Endodermal cell (in vitro differentiated cells): Measurements from ENCODE around the gene RAB3IP. TPM values are rescaled to one million over a fixed set of nuclear protein-coding genes. Genes with fewer than 3 reads are reported as not detected.

Source experiments
- DNase-seq: peaks from one replicate; pipeline ENCODE4 v3.0.0-alpha.2; 2017
- H3K27ac ChIP-seq: 2 replicates; pipeline ENCODE4 v1.5.1; 2013; ENCODE audit warnings: mild to moderate bottlenecking, low read depth, low read length, moderate library complexity
- H3K27me3 ChIP-seq: 2 replicates; pipeline ENCODE4 v1.6.1; 2013; ENCODE audit warnings: mild to moderate bottlenecking, low read length, moderate library complexity; ENCODE audit not compliant: insufficient read depth, control insufficient read depth, poor library complexity, severe bottlenecking
- H3K36me3 ChIP-seq: 2 replicates; pipeline ENCODE4 v1.7.0; 2013; ENCODE audit warnings: mild to moderate bottlenecking, low read length, moderate library complexity; ENCODE audit not compliant: control insufficient read depth, insufficient read depth
- H3K4me1 ChIP-seq: one replicate; pipeline ENCODE4 v1.7.0; 2013; ENCODE audit warnings: low read length; ENCODE audit not compliant: control insufficient read depth, insufficient read depth
- H3K4me3 ChIP-seq: 2 replicates; pipeline ENCODE4 v1.5.1; 2013; ENCODE audit warnings: mild to moderate bottlenecking, low read length, moderate library complexity
- H3K9ac ChIP-seq: 2 replicates; pipeline ENCODE4 v1.6.1; 2013; ENCODE audit warnings: mild to moderate bottlenecking, low read length, moderate library complexity; ENCODE audit not compliant: poor library complexity, severe bottlenecking; ENCODE audit errors: extremely low read depth
- H3K9me3 ChIP-seq: 2 replicates; pipeline ENCODE4 v1.6.1; 2013; ENCODE audit warnings: mild to moderate bottlenecking, low read length, moderate library complexity; ENCODE audit not compliant: control insufficient read depth
- H3K27ac Mint-ChIP-seq: 2 replicates; pipeline ENCODE4 v1.8.0; 2020; ENCODE audit warnings: mixed read lengths
- H3K27me3 Mint-ChIP-seq: 2 replicates; pipeline ENCODE4 v1.8.0; 2021; ENCODE audit warnings: mild to moderate bottlenecking, mixed read lengths; ENCODE audit not compliant: insufficient read depth
- H3K36me3 Mint-ChIP-seq: 2 replicates; pipeline ENCODE4 v1.8.0; 2020; ENCODE audit warnings: low read depth, mixed read lengths
- H3K4me1 Mint-ChIP-seq: 2 replicates; pipeline ENCODE4 v1.8.0; 2020; ENCODE audit warnings: mixed read lengths
- H3K4me3 Mint-ChIP-seq: 2 replicates; pipeline ENCODE4 v1.8.0; 2020; ENCODE audit warnings: mild to moderate bottlenecking, moderate library complexity, mixed read lengths
- H3K9me3 Mint-ChIP-seq: 2 replicates; pipeline ENCODE4 v1.8.0; 2020; ENCODE audit warnings: mild to moderate bottlenecking, mixed read lengths
- WGBS, 2 experiments: methylation state at CpG; one replicate each; pipeline versions ENCODE4 v1.1.5 to v1.1.7; 2013; ENCODE audit warnings: missing lambda C conversion rate in 2 of 2, mixed read lengths in 1 of 2; ENCODE audit not compliant: insufficient coverage in 1 of 2, insufficient read length in 1 of 2; 5-methylcytosine and 5-hydroxymethylcytosine counted together
- total RNA-seq, 2 donors: library from RNA; stranded (reverse); fragmentation: NEBNext Ultra II Directional in 1 of 2; extraction: Animal tissue kit (Norgen Biotek cat#: 25700) in 1 of 2; gene quantifications; 2 replicates in 1 of 2; 3 replicates in 1 of 2; pipeline ENCODE4 v1.2.1, GENCODE V29; 2021
- TF ChIP-seq, protein P1 (sequence below): fragments of 200-600 bp; sonication (generic); conservative IDR thresholded peaks from 2 replicates; pipeline ENCODE4 v1.5.0; 2021; ENCODE audit warnings: antibody characterized with exemption, mild to moderate bottlenecking

The RAB3IP gene
- total RNA-seq, 2 donors from 2014 or later, result 48.3 to 52.8 TPM

DNA sequence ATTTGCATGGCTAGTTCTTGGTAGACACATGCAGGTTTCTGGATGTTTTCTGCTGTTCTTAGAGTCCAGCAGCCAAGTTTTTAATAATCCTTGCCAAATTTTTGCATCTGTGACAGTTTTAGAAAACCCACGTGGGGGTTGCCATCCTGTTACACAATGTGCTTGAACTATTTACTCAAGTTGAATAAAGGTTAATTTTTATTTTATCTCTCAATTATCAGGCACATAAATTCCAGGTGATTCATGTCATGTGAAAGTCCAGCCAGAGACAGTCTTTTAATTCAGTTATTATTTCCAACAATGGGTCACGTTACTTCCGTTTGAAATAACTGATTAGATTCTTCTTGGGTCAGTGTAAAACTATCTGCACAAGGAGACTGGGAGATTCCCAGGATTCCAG lies 102.1 kb downstream of the RAB3IP start:
- Mint-ChIP-seq H3K27me3 (peaks cover 3% of the 10 kb centered on the region), H3K9me3 (no peaks in the 10 kb centered on the region), H3K4me3 (no peak overlapping the region), H3K27ac (no peak overlapping the region), H3K36me3 (no peaks in the 10 kb centered on the region), H3K4me1 (peaks cover 18% of the 10 kb centered on the region)
- no peak overlapping the region for H3K9ac ChIP-seq
- DNase-seq, result no peak
- no peak overlapping the region for H3K4me3 ChIP-seq
- H3K27ac ChIP-seq, result no peak overlapping the region
- TF ChIP-seq, protein P1, sequence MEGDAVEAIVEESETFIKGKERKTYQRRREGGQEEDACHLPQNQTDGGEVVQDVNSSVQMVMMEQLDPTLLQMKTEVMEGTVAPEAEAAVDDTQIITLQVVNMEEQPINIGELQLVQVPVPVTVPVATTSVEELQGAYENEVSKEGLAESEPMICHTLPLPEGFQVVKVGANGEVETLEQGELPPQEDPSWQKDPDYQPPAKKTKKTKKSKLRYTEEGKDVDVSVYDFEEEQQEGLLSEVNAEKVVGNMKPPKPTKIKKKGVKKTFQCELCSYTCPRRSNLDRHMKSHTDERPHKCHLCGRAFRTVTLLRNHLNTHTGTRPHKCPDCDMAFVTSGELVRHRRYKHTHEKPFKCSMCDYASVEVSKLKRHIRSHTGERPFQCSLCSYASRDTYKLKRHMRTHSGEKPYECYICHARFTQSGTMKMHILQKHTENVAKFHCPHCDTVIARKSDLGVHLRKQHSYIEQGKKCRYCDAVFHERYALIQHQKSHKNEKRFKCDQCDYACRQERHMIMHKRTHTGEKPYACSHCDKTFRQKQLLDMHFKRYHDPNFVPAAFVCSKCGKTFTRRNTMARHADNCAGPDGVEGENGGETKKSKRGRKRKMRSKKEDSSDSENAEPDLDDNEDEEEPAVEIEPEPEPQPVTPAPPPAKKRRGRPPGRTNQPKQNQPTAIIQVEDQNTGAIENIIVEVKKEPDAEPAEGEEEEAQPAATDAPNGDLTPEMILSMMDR, result no peak
- H3K4me1 ChIP-seq, result peaks cover 8% of the 10 kb centered on the region
- no peaks in the 10 kb centered on the region for H3K9me3 ChIP-seq
- no peaks in the 10 kb centered on the region for H3K36me3 ChIP-seq
- peaks cover 10% of the 10 kb centered on the region for H3K27me3 ChIP-seq
- WGBS, 2 experiments, result 81% methylated on average over 3 of the region's 3 CpGs; no CpG with 5 or more reads in 1 of the 2 experiments

DNA sequence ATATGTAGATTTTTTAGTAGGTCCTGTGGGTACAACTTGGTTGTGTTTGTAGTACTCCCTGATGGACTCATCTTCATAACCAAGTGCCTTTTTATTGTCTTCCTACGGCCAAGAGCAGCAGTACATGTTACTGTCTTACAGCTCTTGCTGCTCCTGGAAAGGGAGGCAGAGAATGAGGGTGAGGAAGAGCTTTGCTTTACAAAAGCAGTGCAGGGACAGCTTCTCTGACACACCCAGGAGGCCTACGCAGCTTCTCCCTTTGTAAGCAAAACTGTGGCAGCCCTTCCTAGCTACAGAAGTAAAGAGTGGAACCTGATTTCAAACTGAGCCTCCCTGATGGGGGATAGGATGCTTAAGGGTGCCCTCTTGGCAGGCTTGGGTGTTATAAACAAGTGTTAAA lies 104.9 kb downstream of the RAB3IP start:
- Histone ChIP-seq H3K4me1 (peaks cover 8% of the 10 kb centered on the region), H3K36me3 (no peaks in the 10 kb centered on the region), H3K9ac (no peak overlapping the region), H3K27ac (no peak overlapping the region), H3K27me3 (peaks cover 10% of the 10 kb centered on the region), H3K9me3 (no peaks in the 10 kb centered on the region), H3K4me3 (no peak overlapping the region)
- 88 to 100% methylated on average over 1 to 2 of the region's 2 CpGs for WGBS, 2 experiments
- no peak for DNase-seq
- peaks cover 10% of the 10 kb centered on the region for H3K4me1 Mint-ChIP-seq
- no peak overlapping the region for H3K4me3 Mint-ChIP-seq
- no peaks in the 10 kb centered on the region for H3K9me3 Mint-ChIP-seq
- H3K27me3 Mint-ChIP-seq, result peaks cover 3% of the 10 kb centered on the region
- no peak overlapping the region for H3K27ac Mint-ChIP-seq
- no peaks in the 10 kb centered on the region for H3K36me3 Mint-ChIP-seq
- TF ChIP-seq, protein P1, result no peak

GRCh38 chr12:69844416-69844815 lies 105.8 kb downstream of the RAB3IP start:
- Mint-ChIP-seq H3K4me1 (peaks cover 10% of the 10 kb centered on the region), H3K27ac (no peak overlapping the region), H3K27me3 (peaks cover 3% of the 10 kb centered on the region), H3K4me3 (no peak overlapping the region), H3K36me3 (peaks cover under 1% of the 10 kb centered on the region), H3K9me3 (no peaks in the 10 kb centered on the region)
- DNase-seq, result peak; percentile 52
- 93 to 96% methylated on average over 6 to 7 of the region's 7 CpGs for WGBS, 2 experiments
- no peaks in the 10 kb centered on the region for H3K9me3 ChIP-seq
- no peak overlapping the region for H3K9ac ChIP-seq
- no peak overlapping the region for H3K4me3 ChIP-seq
- H3K27me3 ChIP-seq, result peaks cover 10% of the 10 kb centered on the region
- no peaks in the 10 kb centered on the region for H3K36me3 ChIP-seq
- no peak overlapping the region for H3K27ac ChIP-seq
- peaks cover 8% of the 10 kb centered on the region for H3K4me1 ChIP-seq
- TF ChIP-seq, protein P1, result no peak
